Activated B cell treated with CpG ODN at 0.5 μM for 24 hours (primary cell): ENCODE data around the gene P2RY6. TPM values are rescaled to one million over a fixed set of nuclear protein-coding genes. Genes with fewer than 3 reads are reported as not detected.

Source experiments
- ATAC-seq: fragments of 200-7000 bp; cut with Tn5 transposase; one replicate; pipeline ENCODE4 v1.10.0; 2021; ENCODE audit warnings: low read depth, mild to moderate bottlenecking, moderate library complexity
- CTCF ChIA-PET: fragments of 350-600 bp; sonication (Branson Sonifier 250); formaldehyde crosslinking; loops from one replicate; lab custom pipeline; 2021; ENCODE audit warnings: antibody characterized with exemption; lab: Charles Lee
- POLR2A ChIA-PET: fragments of 350-600 bp; sonication (Branson Sonifier 250); formaldehyde crosslinking; loops from one replicate; lab custom pipeline; 2021; ENCODE audit warnings: antibody characterized with exemption; lab: Charles Lee
- DNase-seq: peaks from one replicate; pipeline ENCODE4 v3.0.0; 2022
- H3K27ac Mint-ChIP-seq: one replicate; pipeline ENCODE4 v1.8.0; 2020; ENCODE audit warnings: mixed read lengths
- H3K27me3 Mint-ChIP-seq: one replicate; pipeline ENCODE4 v1.8.0; 2021; ENCODE audit warnings: mixed read lengths
- H3K36me3 Mint-ChIP-seq: one replicate; pipeline ENCODE4 v1.8.0; 2021; ENCODE audit warnings: low read depth, mixed read lengths
- H3K4me1 Mint-ChIP-seq: one replicate; pipeline ENCODE4 v1.8.0; 2021; ENCODE audit warnings: mixed read lengths
- H3K4me3 Mint-ChIP-seq: one replicate; pipeline ENCODE4 v1.8.0; 2020; ENCODE audit warnings: mild to moderate bottlenecking, mixed read lengths
- H3K9me3 Mint-ChIP-seq: one replicate; pipeline ENCODE4 v1.8.0; 2020; ENCODE audit warnings: mixed read lengths
- intact Hi-C: fragments of 100-400 bp; cut with micrococcal nuclease; formaldehyde crosslinking; loops from one replicate; pipeline ENCODE4 v1.15.1; 2024
- total RNA-seq: library from RNA; stranded (reverse); gene quantifications from 2 replicates; pipeline ENCODE4 v1.2.3, GENCODE V29; 2022
- TF ChIP-seq, protein P1 (sequence below): fragments of 200-600 bp; IDR thresholded peaks from one replicate; pipeline ENCODE4 v1.8.0; 2022; ENCODE audit warnings: antibody characterized with exemption, mild to moderate bottlenecking

Gene P2RY6
- total RNA-seq, 1 donor from 2014 or later = 0.22 TPM

DNA sequence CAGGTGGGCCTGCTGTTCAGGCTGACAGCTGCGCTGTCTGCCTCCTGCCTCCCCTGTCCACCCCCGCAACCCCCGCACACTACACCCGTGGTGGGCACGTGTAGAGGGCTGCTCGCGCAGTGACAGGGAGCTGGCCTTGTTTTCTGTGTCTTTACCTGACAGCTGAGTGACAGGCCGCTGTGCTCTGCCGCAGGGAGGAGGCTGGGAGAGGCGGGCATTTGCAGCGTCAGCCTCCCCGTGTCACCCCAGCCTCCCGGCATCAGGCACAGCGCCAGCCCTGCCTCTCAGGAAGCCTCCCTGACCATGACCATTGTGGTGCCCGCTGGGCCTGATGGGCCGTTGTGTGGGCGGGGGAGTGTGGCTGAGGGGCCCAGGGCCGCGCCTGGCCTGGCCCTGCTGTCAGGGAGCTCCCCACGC lies 72.1 kb downstream of the P2RY6 start:
- Mint-ChIP-seq H3K36me3 (no peaks in the 10 kb centered on the region), H3K27me3 (peaks cover 2% of the 10 kb centered on the region), H3K4me3 (no peak overlapping the region), H3K9me3 (no peaks in the 10 kb centered on the region), H3K27ac (no peak overlapping the region), H3K4me1 (no peaks in the 10 kb centered on the region)
- ATAC-seq (no peak), DNase-seq (no peak)
- ChIA-PET CTCF (no interaction called here), POLR2A (no interaction called here)
- intact Hi-C loops = no loop called here
- TF ChIP-seq, protein P1, sequence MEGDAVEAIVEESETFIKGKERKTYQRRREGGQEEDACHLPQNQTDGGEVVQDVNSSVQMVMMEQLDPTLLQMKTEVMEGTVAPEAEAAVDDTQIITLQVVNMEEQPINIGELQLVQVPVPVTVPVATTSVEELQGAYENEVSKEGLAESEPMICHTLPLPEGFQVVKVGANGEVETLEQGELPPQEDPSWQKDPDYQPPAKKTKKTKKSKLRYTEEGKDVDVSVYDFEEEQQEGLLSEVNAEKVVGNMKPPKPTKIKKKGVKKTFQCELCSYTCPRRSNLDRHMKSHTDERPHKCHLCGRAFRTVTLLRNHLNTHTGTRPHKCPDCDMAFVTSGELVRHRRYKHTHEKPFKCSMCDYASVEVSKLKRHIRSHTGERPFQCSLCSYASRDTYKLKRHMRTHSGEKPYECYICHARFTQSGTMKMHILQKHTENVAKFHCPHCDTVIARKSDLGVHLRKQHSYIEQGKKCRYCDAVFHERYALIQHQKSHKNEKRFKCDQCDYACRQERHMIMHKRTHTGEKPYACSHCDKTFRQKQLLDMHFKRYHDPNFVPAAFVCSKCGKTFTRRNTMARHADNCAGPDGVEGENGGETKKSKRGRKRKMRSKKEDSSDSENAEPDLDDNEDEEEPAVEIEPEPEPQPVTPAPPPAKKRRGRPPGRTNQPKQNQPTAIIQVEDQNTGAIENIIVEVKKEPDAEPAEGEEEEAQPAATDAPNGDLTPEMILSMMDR = no peak

DNA sequence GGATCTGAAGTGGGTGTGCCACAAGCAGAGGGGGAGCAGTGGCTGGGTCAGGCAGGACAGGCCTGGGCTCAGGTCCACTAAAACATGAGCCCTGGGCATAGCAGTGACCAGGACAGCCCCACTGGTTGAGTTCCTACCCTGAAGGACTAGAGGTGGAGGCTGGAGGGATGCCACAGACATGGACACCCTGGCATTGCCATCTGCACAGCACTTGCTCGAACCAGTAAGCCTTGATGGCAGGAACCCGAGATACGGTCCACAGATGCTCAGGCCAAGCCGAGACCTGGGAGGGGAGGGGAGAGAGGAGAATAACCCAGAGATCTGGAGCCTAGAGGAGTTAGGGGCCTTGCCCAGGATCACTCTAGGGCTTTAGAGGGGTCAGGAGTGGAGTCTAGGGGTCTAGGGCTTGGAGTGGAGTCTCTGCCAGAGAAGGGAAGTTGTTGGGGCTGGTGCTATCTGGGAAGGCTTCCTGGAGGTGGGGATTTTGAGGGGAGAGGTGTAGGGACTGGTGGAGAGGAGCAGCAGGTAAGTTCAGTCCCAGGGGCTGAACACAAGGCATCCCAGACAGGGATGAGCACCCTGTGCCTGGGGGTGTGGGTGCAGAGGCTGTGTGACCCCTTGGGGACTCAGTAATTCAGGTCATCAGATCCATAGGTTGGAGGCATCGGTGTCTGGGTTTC lies 73.5 kb downstream of the P2RY6 start:
- ATAC-seq = no peak
- DNase-seq = no peak
- Mint-ChIP-seq H3K27me3 (peaks cover 2% of the 10 kb centered on the region), H3K4me3 (no peak overlapping the region), H3K36me3 (no peaks in the 10 kb centered on the region), H3K9me3 (no peaks in the 10 kb centered on the region), H3K4me1 (no peaks in the 10 kb centered on the region), H3K27ac (no peak overlapping the region)
- intact Hi-C loops = no loop called here
- ChIA-PET POLR2A (no interaction called here), CTCF (no interaction called here)
- TF ChIP-seq, protein P1 = no peak

DNA sequence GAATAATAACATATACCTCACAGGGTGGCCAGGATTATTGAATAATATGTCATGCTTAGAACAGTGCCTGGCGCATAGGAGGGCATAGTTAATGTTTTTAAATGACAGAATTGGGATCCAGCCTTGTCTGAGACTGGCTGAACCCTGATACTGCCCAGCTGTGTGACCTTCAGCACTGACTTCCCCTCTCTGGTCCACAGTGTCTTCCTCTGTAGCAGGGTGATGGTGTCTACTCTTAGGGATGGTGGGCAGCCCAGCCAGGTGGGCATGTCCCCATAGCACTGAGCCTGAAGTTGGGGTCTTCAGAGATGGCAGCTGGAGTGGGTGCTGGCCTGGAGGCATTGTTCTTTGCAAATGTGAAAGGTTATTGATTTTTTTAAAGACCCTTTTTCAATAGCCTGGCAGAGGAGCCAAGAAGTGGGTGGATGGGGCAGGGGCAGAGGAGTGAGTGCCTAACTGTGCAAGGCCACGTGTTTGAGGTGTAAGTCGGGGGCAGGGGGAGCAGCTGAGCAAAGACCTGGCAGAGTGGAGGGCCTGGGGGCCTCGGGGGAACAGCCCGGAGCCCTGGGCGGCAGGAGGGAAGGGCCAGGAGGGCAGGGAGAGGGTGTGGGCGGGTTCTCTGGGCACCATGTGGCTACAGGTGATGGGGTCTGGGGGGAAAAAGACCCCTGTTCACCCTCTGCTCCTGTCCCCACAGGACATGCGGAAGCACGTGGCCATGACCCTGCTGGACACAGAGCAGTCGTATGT lies 74.2 kb downstream of the P2RY6 start:
- Mint-ChIP-seq H3K27ac (no peak overlapping the region), H3K27me3 (peaks cover 2% of the 10 kb centered on the region), H3K36me3 (no peaks in the 10 kb centered on the region), H3K4me1 (no peaks in the 10 kb centered on the region), H3K4me3 (no peak overlapping the region), H3K9me3 (no peaks in the 10 kb centered on the region)
- TF ChIP-seq, protein P1 = no peak
- ChIA-PET POLR2A (no interaction called here), CTCF (no interaction called here)
- DNase-seq = no peak
- intact Hi-C loops = no loop called here
- no peak for ATAC-seq

DNA sequence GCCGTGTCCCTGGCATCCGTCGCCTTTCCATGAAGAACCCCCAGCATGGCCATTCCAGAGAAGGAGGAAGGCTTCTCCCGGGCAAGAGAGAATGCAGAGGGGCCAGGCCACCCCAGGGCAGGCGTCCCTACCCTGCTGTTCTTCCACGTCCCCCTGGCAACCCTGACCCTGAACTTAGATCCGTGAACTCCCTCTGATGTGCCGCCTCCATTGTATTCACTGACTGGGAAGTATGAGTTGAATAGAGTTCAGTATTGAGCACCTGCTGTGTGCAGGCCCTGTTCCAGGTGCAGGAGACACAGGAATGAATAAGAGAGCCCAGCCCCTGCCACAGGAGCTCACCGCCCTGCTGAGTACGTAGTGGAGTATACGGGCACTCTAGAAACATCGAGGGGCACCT lies 74.9 kb downstream of the P2RY6 start:
- intact Hi-C loops = no loop called here
- ChIA-PET POLR2A (no interaction called here), CTCF (no interaction called here)
- Mint-ChIP-seq H3K9me3 (no peaks in the 10 kb centered on the region), H3K27ac (no peak overlapping the region), H3K36me3 (no peaks in the 10 kb centered on the region), H3K27me3 (peaks cover 2% of the 10 kb centered on the region), H3K4me3 (no peak overlapping the region), H3K4me1 (no peaks in the 10 kb centered on the region)
- ATAC-seq (no peak), DNase-seq (no peak)
- TF ChIP-seq, protein P1 = no peak

Other genes with a start within 250 kb of the P2RY6 start
- gene FCHSD2, start 130.0 kb upstream of the P2RY6 start, total RNA-seq = 176 and 207 TPM in 2 replicates
- gene P2RY2, start 54.1 kb upstream of the P2RY6 start, total RNA-seq = 0.22 and 0.42 TPM in 2 replicates
- 0.02 TPM in 1 of 2 replicates, not detected in the other for gene ARHGEF17, start 35.9 kb downstream of the P2RY6 start, total RNA-seq
- 81.8 and 90.1 TPM in 2 replicates for gene RELT, start 104.1 kb downstream of the P2RY6 start, total RNA-seq